Measurements from ENCODE around the gene GLB1L3.

The GLB1L3 gene

DNA sequence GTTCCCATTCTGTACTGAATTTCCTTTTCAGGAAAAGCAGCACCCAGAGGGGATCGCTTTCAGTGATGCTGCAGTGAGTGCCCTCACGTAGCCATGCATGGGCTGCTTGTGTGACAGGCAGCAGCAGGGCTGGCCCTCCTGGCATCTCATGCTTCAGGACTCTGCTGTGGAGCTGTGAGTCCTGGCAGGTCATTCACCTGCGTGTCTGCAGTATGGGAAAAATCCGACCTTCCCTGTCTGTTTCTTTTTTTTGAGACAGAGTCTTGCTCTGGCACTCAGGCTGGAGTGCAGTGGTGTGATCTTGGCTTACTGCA lies 69.0 kb downstream of the GLB1L3 start:
- no peak overlapping the region for H3K27ac ChIP-seq (replicated peaks)
- TF ChIP-seq SPI1 (IDR thresholded peaks at IDR 0.05; ENCODE audit: borderline replicate concordance, low read depth) (no peak), GABPA (IDR thresholded peaks at IDR 0.05; ENCODE audit: low read depth) (no peak), CTCF (IDR thresholded peaks at IDR 0.05; ENCODE audit: insufficient read depth, low read length) (no peak), POLR2AphosphoS5 (IDR thresholded peaks at IDR 0.05; ENCODE audit: low read depth) (no peak)
- TF ChIP-seq, protein P1, sequence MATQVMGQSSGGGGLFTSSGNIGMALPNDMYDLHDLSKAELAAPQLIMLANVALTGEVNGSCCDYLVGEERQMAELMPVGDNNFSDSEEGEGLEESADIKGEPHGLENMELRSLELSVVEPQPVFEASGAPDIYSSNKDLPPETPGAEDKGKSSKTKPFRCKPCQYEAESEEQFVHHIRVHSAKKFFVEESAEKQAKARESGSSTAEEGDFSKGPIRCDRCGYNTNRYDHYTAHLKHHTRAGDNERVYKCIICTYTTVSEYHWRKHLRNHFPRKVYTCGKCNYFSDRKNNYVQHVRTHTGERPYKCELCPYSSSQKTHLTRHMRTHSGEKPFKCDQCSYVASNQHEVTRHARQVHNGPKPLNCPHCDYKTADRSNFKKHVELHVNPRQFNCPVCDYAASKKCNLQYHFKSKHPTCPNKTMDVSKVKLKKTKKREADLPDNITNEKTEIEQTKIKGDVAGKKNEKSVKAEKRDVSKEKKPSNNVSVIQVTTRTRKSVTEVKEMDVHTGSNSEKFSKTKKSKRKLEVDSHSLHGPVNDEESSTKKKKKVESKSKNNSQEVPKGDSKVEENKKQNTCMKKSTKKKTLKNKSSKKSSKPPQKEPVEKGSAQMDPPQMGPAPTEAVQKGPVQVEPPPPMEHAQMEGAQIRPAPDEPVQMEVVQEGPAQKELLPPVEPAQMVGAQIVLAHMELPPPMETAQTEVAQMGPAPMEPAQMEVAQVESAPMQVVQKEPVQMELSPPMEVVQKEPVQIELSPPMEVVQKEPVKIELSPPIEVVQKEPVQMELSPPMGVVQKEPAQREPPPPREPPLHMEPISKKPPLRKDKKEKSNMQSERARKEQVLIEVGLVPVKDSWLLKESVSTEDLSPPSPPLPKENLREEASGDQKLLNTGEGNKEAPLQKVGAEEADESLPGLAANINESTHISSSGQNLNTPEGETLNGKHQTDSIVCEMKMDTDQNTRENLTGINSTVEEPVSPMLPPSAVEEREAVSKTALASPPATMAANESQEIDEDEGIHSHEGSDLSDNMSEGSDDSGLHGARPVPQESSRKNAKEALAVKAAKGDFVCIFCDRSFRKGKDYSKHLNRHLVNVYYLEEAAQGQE (IDR thresholded peaks at IDR 0.05; ENCODE audit: insufficient replicate concordance, low read depth): no peak
- H3K27me3 ChIP-seq (ENCODE audit: insufficient read depth, poor library complexity, severe bottlenecking): no peaks in the 10 kb centered on the region
- DNase-seq (ENCODE audit: low read depth in 1 of 2, low spot score in 1 of 2): no peak
- H3K4me3 ChIP-seq (replicated peaks; ENCODE audit: insufficient read depth, low read length): no peak overlapping the region

DNA sequence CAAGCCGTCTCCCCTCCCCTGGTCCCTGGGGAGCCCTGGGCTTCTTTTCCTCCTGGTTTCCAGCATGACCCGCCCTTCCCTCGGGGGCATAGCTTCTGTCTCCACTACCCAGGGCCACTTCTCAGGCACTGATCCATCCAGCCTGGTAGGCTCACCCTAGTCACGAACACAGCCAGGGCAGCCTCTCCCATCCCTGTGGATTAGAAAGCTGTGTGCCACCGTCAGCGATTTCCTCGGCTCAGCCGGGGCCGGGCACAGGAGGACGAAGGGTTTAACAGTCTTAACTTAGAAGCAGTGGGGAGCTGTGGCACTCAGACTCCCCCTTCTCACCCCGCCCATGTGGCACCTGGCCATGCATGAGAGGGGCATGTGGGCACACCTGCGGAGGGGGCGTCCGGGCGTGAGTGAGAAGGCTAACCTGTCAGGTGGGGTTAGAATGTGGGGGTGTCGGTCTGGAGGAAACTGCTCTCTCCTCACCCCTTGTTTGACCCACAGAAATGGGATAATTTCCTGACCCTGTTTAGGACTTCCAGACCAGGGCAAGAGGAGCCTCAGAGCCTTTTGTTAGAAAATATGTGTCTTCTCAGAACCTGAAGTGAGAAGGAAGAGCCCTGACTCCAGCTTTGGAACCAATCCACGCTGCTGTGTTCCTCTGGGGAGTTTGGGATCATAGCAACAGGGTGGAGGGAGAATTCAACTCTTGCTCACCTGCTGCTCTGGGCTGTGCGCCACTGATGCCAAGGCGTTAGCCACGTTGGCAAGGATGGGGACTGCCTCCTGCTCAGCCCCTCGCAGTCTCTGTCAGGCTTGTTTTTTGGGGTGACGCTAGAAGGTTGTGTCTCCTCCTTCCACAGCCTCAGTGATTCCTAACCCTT lies 70.2 kb downstream of the GLB1L3 start:
- TF ChIP-seq, protein P1 (IDR thresholded peaks at IDR 0.05; ENCODE audit: insufficient replicate concordance, low read depth): no peak
- no peak for TF ChIP-seq GABPA (IDR thresholded peaks at IDR 0.05; ENCODE audit: low read depth)
- no peak for TF ChIP-seq CTCF (IDR thresholded peaks at IDR 0.05; ENCODE audit: insufficient read depth, low read length)
- no peak for TF ChIP-seq POLR2AphosphoS5 (IDR thresholded peaks at IDR 0.05; ENCODE audit: low read depth)
- TF ChIP-seq SPI1 (IDR thresholded peaks at IDR 0.05; ENCODE audit: borderline replicate concordance, low read depth): no peak
- H3K27me3 ChIP-seq (ENCODE audit: insufficient read depth, poor library complexity, severe bottlenecking): no peaks in the 10 kb centered on the region
- no peak overlapping the region for H3K4me3 ChIP-seq (replicated peaks; ENCODE audit: insufficient read depth, low read length)
- no peak overlapping the region for H3K27ac ChIP-seq (replicated peaks)
- no peak for DNase-seq (ENCODE audit: low read depth in 1 of 2, low spot score in 1 of 2)

GRCh38 chr11:134346976-134347350 lies 70.8 kb downstream of the GLB1L3 start:
- H3K4me3 ChIP-seq (replicated peaks; ENCODE audit: insufficient read depth, low read length): no peak overlapping the region
- no peaks in the 10 kb centered on the region for H3K27me3 ChIP-seq (ENCODE audit: insufficient read depth, poor library complexity, severe bottlenecking)
- DNase-seq (ENCODE audit: low read depth in 1 of 2, low spot score in 1 of 2): no peak
- H3K27ac ChIP-seq (replicated peaks): no peak overlapping the region
- no peak for TF ChIP-seq POLR2AphosphoS5 (IDR thresholded peaks at IDR 0.05; ENCODE audit: low read depth)

- no peak overlapping the region for H3K4me3 ChIP-seq (replicated peaks; ENCODE audit: insufficient read depth, low read length)
- no peak for DNase-seq (ENCODE audit: low read depth in 1 of 2, low spot score in 1 of 2)
- no peak overlapping the region for H3K27ac ChIP-seq (replicated peaks)
- TF ChIP-seq, protein P1 (IDR thresholded peaks at IDR 0.05; ENCODE audit: insufficient replicate concordance, low read depth): no peak
- TF ChIP-seq SPI1 (IDR thresholded peaks at IDR 0.05; ENCODE audit: borderline replicate concordance, low read depth) (no peak), GABPA (IDR thresholded peaks at IDR 0.05; ENCODE audit: low read depth) (no peak), POLR2AphosphoS5 (IDR thresholded peaks at IDR 0.05; ENCODE audit: low read depth) (no peak), CTCF (IDR thresholded peaks at IDR 0.05; ENCODE audit: insufficient read depth, low read length) (no peak)
- H3K27me3 ChIP-seq (ENCODE audit: insufficient read depth, poor library complexity, severe bottlenecking): no peaks in the 10 kb centered on the region
Observed at GRCh38 chr11:134347441-134347840, 71.3 kb downstream of the GLB1L3 start.

Measured in HL-60 (cell line).